ENCODE measurements around the gene OGT. TPM values are rescaled to one million over a fixed set of nuclear protein-coding genes. Genes with fewer than 3 reads are reported as not detected.
A peak's percentile ranks its signal among the peaks of the same experiment; 100 is the strongest.

OGT gene
- total RNA-seq, 4 donors from 2014 or later, result 56.3 to 157 (median 67.0) TPM

DNA sequence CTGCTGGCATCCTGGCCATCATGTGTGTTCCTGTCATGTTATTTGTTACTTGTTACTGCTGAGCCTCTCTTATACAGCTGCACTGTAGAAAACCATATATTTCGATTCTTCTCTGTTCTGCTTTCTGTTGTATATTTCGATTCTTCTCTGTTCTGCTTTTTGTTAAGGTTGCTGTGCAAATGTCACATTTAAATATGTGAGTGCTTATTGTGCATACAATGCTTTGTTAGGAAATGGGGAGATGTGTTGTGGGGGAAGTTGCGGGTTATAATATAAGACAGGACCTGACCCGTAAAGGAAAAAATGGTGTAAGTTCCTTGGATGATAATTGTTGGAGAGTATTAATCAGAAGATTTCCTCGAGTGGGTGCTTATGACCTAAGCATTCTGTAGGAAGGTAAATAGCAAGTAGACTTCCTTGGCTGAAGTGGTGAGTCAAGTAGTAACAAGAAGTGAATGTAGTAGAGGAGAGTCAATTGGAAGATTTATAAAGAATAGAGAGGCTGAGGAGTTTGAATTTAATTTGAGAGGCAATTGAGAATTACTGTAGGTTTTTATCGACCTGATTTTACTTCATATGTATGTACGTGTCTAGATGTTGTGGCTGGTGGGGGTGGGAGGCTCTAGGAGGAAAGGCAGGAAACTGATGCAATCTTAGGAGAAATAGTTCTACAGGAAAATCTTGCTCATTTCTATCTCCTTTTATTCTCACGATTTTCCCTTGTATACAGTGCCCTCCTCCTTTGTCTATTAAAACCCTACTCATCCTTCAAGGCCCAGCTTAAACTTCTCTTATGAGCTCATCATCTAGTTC is 8.5 kb downstream of the OGT start:
- Histone ChIP-seq H3K27me3 (no peaks in the 10 kb centered on the region), H3K27ac (peak overlapping the region in 3 of 4 donors; percentile 39 to 45 (median 39)), H3K36me3 (peaks cover 0 to 40% (median under 1%) of the 10 kb centered on the region in 3 donors), H3K9me3 (no peaks in the 10 kb centered on the region), H3K4me3 (peak overlapping the region in 1 of 4 donors; percentile 17), H3K4me1 (peaks cover 0 to 86% (median 15%) of the 10 kb centered on the region in 3 donors)
- WGBS, 2 donors, result 16 to 34% methylated on average over 8 of the region's 8 CpGs
- intact Hi-C loops (cut with DNase I), result no loop called here
- TF ChIP-seq, protein P1, sequence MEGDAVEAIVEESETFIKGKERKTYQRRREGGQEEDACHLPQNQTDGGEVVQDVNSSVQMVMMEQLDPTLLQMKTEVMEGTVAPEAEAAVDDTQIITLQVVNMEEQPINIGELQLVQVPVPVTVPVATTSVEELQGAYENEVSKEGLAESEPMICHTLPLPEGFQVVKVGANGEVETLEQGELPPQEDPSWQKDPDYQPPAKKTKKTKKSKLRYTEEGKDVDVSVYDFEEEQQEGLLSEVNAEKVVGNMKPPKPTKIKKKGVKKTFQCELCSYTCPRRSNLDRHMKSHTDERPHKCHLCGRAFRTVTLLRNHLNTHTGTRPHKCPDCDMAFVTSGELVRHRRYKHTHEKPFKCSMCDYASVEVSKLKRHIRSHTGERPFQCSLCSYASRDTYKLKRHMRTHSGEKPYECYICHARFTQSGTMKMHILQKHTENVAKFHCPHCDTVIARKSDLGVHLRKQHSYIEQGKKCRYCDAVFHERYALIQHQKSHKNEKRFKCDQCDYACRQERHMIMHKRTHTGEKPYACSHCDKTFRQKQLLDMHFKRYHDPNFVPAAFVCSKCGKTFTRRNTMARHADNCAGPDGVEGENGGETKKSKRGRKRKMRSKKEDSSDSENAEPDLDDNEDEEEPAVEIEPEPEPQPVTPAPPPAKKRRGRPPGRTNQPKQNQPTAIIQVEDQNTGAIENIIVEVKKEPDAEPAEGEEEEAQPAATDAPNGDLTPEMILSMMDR (IDR thresholded peaks at IDR 0.05), result no peak
- TF ChIP-seq POLR2A (IDR thresholded peaks at IDR 0.05), result no peak
- no peak for DNase-seq

DNA sequence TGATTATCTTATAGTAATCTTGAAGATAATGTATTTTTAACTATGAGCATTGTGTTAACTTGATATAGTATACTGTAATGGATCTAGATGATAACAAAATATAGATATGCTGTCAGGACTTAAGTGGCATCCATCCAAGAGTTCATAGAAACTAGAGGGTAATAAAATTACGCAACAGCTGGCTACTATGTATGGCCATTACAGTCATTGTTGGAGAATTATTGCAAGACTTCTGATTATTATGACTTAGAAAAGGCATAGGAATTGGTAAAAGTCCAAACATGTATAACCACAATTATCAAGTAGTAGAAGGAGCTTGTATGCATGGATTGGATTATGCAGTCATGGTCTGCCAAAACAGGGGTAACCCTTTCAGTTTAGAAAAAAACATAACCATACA is 9.5 kb downstream of the OGT start:
- no peak for TF ChIP-seq POLR2A (IDR thresholded peaks at IDR 0.05)
- TF ChIP-seq, protein P1 (IDR thresholded peaks at IDR 0.05), result no peak
- 36 to 73% methylated on average over 1 of the region's 1 CpG for WGBS, 2 donors
- DNase-seq, result no peak
- peak overlapping the region in 2 of 4 donors; percentile 48 to 52 for H3K27ac ChIP-seq
- intact Hi-C loops (cut with DNase I), result no loop called here
- H3K27me3 ChIP-seq, result no peaks in the 10 kb centered on the region
- peaks cover 7 to 45% (median 7%) of the 10 kb centered on the region in 3 donors for H3K36me3 ChIP-seq
- no peak overlapping the region for H3K4me3 ChIP-seq
- no peaks in the 10 kb centered on the region for H3K9me3 ChIP-seq
- peaks cover 0 to 76% (median 12%) of the 10 kb centered on the region in 3 donors for H3K4me1 ChIP-seq

DNA sequence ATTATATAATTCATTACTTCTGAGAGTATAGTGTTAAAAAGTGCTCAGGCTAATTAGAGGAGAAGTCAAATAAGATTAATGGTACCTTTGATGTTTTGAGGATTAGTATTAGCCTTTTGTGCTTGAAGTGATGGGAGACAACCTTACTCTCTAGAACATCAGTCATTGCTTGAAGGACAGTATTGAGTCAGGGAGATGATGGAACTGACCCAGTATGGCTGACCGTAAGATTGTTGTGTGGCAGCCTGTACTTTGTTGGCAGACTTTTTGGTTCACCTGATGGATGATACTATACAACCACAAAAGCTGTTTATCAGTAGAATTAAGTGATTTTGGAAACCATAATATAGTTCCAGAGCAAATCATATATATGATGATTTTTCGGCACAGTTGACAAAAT is 9.9 kb downstream of the OGT start:
- no peak for DNase-seq
- H3K4me3 ChIP-seq, result no peak overlapping the region
- no peak for TF ChIP-seq POLR2A (IDR thresholded peaks at IDR 0.05)
- TF ChIP-seq, protein P1 (IDR thresholded peaks at IDR 0.05), result no peak
- H3K27ac ChIP-seq, result peak overlapping the region in 2 of 4 donors; percentile 48 to 52
- no peaks in the 10 kb centered on the region for H3K9me3 ChIP-seq
- H3K36me3 ChIP-seq, result peaks cover 7 to 45% (median 7%) of the 10 kb centered on the region in 3 donors
- 31 to 70% methylated on average over 2 of the region's 2 CpGs for WGBS, 2 donors
- H3K4me1 ChIP-seq, result peaks cover 0 to 72% (median 7%) of the 10 kb centered on the region in 3 donors
- intact Hi-C loops (cut with DNase I), result no loop called here
- H3K27me3 ChIP-seq, result no peaks in the 10 kb centered on the region

DNA sequence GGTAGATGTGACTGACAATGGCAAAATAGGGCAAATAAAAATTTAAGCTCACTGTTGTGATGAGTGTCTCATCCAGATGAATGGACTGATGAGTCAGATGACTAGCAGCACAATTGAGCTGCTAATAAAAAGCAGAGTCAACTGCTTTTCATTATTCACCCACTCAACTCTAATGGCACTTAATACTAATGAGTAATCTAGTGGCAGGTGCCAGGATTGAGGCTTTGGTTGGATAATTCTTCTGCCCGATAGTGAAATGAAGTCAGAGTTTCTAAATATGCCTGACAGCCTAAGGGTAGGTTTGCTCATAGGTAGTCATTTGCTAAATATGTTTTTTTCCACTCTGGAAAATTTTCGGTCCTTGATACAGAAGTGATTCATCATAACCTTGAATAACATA is 10.4 kb downstream of the OGT start:
- no peak for DNase-seq
- Histone ChIP-seq H3K36me3 (peaks cover 7 to 45% (median 7%) of the 10 kb centered on the region in 3 donors), H3K9me3 (no peaks in the 10 kb centered on the region), H3K4me1 (peaks cover 0 to 67% (median 6%) of the 10 kb centered on the region in 3 donors), H3K27ac (peak overlapping the region in 2 of 4 donors; percentile 48 to 52), H3K4me3 (no peak overlapping the region), H3K27me3 (no peaks in the 10 kb centered on the region)
- 7 to 36% methylated on average over 2 of the region's 2 CpGs for WGBS, 2 donors
- intact Hi-C loops (cut with DNase I), result no loop called here
- no peak for TF ChIP-seq POLR2A (IDR thresholded peaks at IDR 0.05)
- TF ChIP-seq, protein P1 (IDR thresholded peaks at IDR 0.05), result no peak

DNA sequence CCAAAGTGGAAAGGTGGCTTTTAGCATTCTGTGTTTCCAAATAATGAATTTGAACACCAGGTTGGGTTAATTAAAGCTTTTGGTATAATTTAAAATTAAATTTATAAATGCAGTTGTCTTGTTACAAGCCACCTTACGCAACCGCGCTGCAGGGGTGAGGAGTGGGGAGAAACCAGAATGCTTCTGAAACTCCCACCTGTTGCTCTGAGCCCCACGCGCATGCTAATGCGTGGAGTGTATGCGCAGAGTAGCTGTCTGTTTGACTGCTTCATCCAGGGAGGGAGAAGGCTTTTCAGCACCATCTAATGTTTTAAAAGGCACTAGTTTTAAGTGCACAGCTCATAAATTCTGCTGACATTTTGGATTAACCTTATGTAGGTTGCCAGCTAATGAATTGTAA is 12.5 kb downstream of the OGT start:
- 90 to 92% methylated on average over 7 of the region's 7 CpGs for WGBS, 2 donors
- H3K4me1 ChIP-seq, result peaks cover 0 to 47% (median 6%) of the 10 kb centered on the region in 3 donors
- no peak for DNase-seq
- no peak overlapping the region for H3K27ac ChIP-seq
- no peak for TF ChIP-seq POLR2A (IDR thresholded peaks at IDR 0.05)
- TF ChIP-seq, protein P1 (IDR thresholded peaks at IDR 0.05), result no peak
- no peaks in the 10 kb centered on the region for H3K27me3 ChIP-seq
- intact Hi-C loops (cut with DNase I), result no loop called here
- H3K9me3 ChIP-seq, result no peaks in the 10 kb centered on the region
- peaks cover 7 to 54% (median 7%) of the 10 kb centered on the region in 3 donors for H3K36me3 ChIP-seq
- H3K4me3 ChIP-seq, result no peak overlapping the region

All from esophagus squamous epithelium (tissue), 5 donors.